ENCODE measurements around the gene PLEKHG4B. TPM values are rescaled to one million over a fixed set of nuclear protein-coding genes. Genes with fewer than 3 reads are reported as not detected.
A peak's percentile ranks its signal among the peaks of the same experiment; 100 is the strongest.

Gene PLEKHG4B
- total RNA-seq, 1 experiment from 2014 or later = 44.3 TPM

- peaks cover 18 to 19% of the 10 kb centered on the region in 2 experiments for H3K4me1 Mint-ChIP-seq
- Histone ChIP-seq H3K4me2 (ENCODE audit: insufficient read depth, insufficient read length, low read length) (no peak overlapping the region), H2BK15ac (ENCODE audit: low read depth, low read length) (no peak overlapping the region), H2AFZ (ENCODE audit: low read length) (no peak overlapping the region), H2AK5ac (ENCODE audit: insufficient read length, low read length) (no peak overlapping the region), H2BK12ac (ENCODE audit: insufficient read length, low read depth, low read length) (no peak overlapping the region), H3K4ac (ENCODE audit: low read depth, low read length) (no peak overlapping the region), H3K56ac (ENCODE audit: insufficient read length, low read depth, low read length) (no peak overlapping the region), H3K18ac (ENCODE audit: insufficient read length, low read depth, low read length) (no peak overlapping the region), H4K5ac (ENCODE audit: insufficient read length, low read depth, low read length) (no peak overlapping the region), H4K91ac (ENCODE audit: insufficient read length, low read depth, low read length) (no peak overlapping the region), H4K8ac (replicated peaks; ENCODE audit: insufficient read length, low read depth, low read length) (no peak overlapping the region), H3K14ac (ENCODE audit: insufficient read depth, low read length) (no peak overlapping the region), H3K23ac (ENCODE audit: insufficient read length, low read depth, low read length) (no peak overlapping the region), H2BK20ac (ENCODE audit: low read depth, low read length, poor library complexity, severe bottlenecking) (no peak overlapping the region), H3K23me2 (ENCODE audit: insufficient read length, low read depth, low read length, poor library complexity, severe bottlenecking) (no peaks in the 10 kb centered on the region), H3T11ph (ENCODE audit: low read length) (no peak overlapping the region), H3K79me2 (ENCODE audit: insufficient read depth, low read length) (peaks cover 2% of the 10 kb centered on the region; the same call in 1 of the 2 replicates), H3K9me3 (ENCODE audit: control insufficient read depth, low read depth, low read length) (no peaks in the 10 kb centered on the region), H4K20me1 (ENCODE audit: control insufficient read depth, insufficient read depth, insufficient read length) (no peaks in the 10 kb centered on the region), H3K9ac (ENCODE audit: extremely low read depth, insufficient read length, low read length) (no peak overlapping the region), H3K79me1 (ENCODE audit: insufficient read depth, low read depth, low read length, poor library complexity, severe bottlenecking) (no peaks in the 10 kb centered on the region), H3K4me1 (ENCODE audit: insufficient read depth, low read length) (peaks cover 3% of the 10 kb centered on the region), H3K27ac (ENCODE audit: insufficient read length, low read depth, low read length) (no peak overlapping the region), H3K27me3 (ENCODE audit: insufficient read depth, low read length) (no peaks in the 10 kb centered on the region), H2BK120ac (ENCODE audit: low read depth, low read length, poor library complexity, severe bottlenecking) (no peak overlapping the region), H2BK5ac (ENCODE audit: insufficient read length, low read length) (no peak overlapping the region)
- H3K4me3 Mint-ChIP-seq = no peak overlapping the region
- no peak for TF ChIP-seq CTCF (conservative IDR thresholded peaks at IDR 0.05)
- H3K36me3 Mint-ChIP-seq (ENCODE audit: insufficient read depth in 1 of 3, low read depth in 3 of 3) = peaks cover 49 to 64% (median 54%) of the 10 kb centered on the region in 3 experiments
- WGBS (ENCODE audit: extremely low coverage, insufficient read length, low lambda C conversion rate) = no CpG with 5 or more reads among the region's 26 CpGs
- DNase-seq = no peak
- no peaks in the 10 kb centered on the region; a peak in 1 of 5 replicates for H3K9me3 Mint-ChIP-seq
- no peaks in the 10 kb centered on the region for H3K27me3 Mint-ChIP-seq (ENCODE audit: low read depth)
- peak overlapping the region in 2 of 3 experiments; percentile 25 to 81; a peak in 4 of 7 replicates for H3K27ac Mint-ChIP-seq
Observed at GRCh38 chr5:110270-110888, 18.4 kb downstream of the PLEKHG4B start.

Measured in H9 (cell line).